ENCODE measurements around the gene PNPLA1.

Gene PNPLA1, protein sequence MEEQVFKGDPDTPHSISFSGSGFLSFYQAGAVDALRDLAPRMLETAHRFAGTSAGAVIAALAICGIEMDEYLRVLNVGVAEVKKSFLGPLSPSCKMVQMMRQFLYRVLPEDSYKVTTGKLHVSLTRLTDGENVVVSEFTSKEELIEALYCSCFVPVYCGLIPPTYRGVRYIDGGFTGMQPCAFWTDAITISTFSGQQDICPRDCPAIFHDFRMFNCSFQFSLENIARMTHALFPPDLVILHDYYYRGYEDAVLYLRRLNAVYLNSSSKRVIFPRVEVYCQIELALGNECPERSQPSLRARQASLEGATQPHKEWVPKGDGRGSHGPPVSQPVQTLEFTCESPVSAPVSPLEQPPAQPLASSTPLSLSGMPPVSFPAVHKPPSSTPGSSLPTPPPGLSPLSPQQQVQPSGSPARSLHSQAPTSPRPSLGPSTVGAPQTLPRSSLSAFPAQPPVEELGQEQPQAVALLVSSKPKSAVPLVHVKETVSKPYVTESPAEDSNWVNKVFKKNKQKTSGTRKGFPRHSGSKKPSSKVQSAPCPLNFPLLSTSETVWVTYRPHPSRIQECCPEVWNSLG

DNA sequence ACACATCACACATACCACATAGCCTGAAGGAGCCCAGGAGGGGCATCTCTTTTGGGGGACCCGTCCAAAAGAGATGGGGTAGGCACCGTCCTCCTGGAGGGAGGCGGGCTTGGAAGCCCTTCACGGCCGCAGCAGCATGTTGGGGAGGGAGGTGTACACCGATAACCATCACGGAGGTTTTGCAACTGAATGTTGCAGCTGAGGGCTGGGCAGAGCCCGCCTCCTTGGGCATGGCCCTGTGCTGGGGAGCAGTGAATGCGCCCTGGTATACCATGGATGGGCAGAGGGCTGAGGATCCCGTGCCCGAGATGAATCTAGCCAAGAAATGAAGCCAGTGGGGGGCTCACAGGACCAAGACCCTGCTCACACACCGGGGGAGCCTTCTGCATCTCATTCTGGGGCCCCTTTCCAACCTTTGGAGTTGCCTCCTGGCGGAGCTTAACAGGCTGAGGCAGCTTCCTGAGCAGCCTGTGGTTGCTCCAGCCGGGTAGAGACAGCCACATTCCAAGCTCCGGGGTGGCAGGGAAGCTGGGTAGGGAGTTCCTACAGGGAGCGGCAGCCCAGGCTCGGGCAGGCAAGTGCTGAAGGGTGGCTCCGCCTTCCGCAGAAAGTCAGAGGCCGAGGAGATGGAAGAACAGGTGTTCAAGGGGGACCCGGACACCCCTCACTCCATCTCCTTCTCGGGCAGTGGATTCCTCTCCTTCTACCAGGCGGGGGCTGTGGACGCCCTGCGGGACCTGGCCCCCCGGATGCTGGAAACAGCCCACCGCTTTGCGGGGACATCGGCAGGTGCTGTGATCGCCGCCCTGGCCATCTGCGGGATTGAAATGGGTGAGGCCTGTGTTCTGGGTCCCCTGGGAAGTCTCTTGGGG, at the start of gene PNPLA1:
Gene PNPLA1 (plus strand): TSS at position 227 of the 872 bp plus-strand sequence. CDS start 400 bp downstream, at position 627.
- TF ChIP-seq, protein P1, sequence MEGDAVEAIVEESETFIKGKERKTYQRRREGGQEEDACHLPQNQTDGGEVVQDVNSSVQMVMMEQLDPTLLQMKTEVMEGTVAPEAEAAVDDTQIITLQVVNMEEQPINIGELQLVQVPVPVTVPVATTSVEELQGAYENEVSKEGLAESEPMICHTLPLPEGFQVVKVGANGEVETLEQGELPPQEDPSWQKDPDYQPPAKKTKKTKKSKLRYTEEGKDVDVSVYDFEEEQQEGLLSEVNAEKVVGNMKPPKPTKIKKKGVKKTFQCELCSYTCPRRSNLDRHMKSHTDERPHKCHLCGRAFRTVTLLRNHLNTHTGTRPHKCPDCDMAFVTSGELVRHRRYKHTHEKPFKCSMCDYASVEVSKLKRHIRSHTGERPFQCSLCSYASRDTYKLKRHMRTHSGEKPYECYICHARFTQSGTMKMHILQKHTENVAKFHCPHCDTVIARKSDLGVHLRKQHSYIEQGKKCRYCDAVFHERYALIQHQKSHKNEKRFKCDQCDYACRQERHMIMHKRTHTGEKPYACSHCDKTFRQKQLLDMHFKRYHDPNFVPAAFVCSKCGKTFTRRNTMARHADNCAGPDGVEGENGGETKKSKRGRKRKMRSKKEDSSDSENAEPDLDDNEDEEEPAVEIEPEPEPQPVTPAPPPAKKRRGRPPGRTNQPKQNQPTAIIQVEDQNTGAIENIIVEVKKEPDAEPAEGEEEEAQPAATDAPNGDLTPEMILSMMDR (conservative IDR thresholded peaks at IDR 0.05; ENCODE audit: low read depth, low read length): no peak
- no peaks in the 10 kb centered on the region for H3K79me2 ChIP-seq (ENCODE audit: insufficient read depth, low read depth)
- H3K4me3 ChIP-seq (IDR thresholded peaks at IDR 0.05; ENCODE audit: insufficient read depth, low read depth, low read length): no peak within 1 kb of the TSS
- H3K36me3 ChIP-seq (ENCODE audit: insufficient read depth): no peaks in the 10 kb centered on the region
- no peak within 1 kb of the TSS for H3K9ac ChIP-seq
- H4K20me1 ChIP-seq (ENCODE audit: insufficient read depth): no peaks in the 10 kb centered on the region
- no peak within 1 kb of the TSS for H3K27ac ChIP-seq
- no peaks in the 10 kb centered on the region for H3K27me3 ChIP-seq (ENCODE audit: insufficient read depth, low read depth)
- no peaks in the 10 kb centered on the region for H3K4me1 ChIP-seq (ENCODE audit: low read depth, poor library complexity, severe bottlenecking)
- H3K4me2 ChIP-seq: no peak within 1 kb of the TSS
- no peak within 1 kb of the TSS for H2AFZ ChIP-seq (ENCODE audit: low read depth)

DNA sequence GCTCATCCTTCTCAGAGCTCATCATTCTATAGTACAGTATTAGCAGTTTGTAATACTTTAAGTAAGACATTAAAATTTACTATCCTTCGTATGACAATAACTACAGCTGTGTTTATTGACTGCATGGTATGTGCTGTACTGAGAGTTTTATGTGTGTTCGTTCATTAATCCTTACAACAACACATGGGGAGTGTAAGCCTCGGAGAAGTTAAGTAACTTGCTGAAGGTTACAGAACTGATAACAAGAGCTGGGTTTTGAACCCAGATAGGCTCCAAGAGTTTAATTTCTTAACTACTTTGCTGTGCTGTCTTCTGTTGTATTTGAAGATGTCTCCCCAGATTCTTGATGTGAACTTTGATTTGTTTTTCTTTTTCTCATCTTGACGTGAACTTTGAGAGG, 49.6 kb upstream of the PNPLA1 start:
- no peaks in the 10 kb centered on the region for H3K27me3 ChIP-seq (ENCODE audit: insufficient read depth, low read depth)
- no peaks in the 10 kb centered on the region for H3K36me3 ChIP-seq (ENCODE audit: insufficient read depth)

GRCh38 chr6:36221674-36222073, 48.2 kb upstream of the PNPLA1 start:
- H3K36me3 ChIP-seq (ENCODE audit: insufficient read depth): no peaks in the 10 kb centered on the region

More for the DNA sequence above, 49.6 kb upstream of the PNPLA1 start:
- Histone ChIP-seq H3K79me2 (ENCODE audit: insufficient read depth, low read depth) (no peaks in the 10 kb centered on the region), H3K9ac (no peak overlapping the region), H2AFZ (ENCODE audit: low read depth) (no peak overlapping the region), H3K4me1 (ENCODE audit: low read depth, poor library complexity, severe bottlenecking) (no peaks in the 10 kb centered on the region), H3K27ac (no peak overlapping the region), H3K4me3 (IDR thresholded peaks at IDR 0.05; ENCODE audit: insufficient read depth, low read depth, low read length) (no peak overlapping the region), H4K20me1 (ENCODE audit: insufficient read depth) (no peaks in the 10 kb centered on the region), H3K4me2 (no peak overlapping the region)
- TF ChIP-seq, protein P1 (conservative IDR thresholded peaks at IDR 0.05; ENCODE audit: low read depth, low read length): no peak

DNA sequence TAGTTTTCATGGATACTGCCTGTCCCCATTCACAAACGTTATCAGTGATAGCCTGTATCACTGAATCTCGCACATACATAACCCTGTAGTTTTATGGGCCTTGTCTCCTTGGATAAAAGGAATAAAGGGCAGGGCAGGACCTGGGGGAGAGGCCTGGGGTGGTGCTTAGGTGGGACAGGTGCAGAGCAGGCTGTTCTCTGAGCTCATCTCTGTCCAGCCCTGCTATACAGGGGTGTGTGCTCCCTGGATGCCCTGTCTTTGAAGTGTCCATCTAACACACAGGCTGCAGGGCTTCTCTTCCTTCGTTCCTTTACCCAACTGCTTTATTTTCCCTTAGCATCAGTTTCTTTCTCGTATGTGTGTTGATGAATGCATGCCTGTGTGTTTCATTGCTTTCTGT, 46.9 kb upstream of the PNPLA1 start:
- Histone ChIP-seq H3K4me3 (IDR thresholded peaks at IDR 0.05; ENCODE audit: insufficient read depth, low read depth, low read length) (no peak overlapping the region), H3K4me1 (ENCODE audit: low read depth, poor library complexity, severe bottlenecking) (peaks cover 4% of the 10 kb centered on the region), H4K20me1 (ENCODE audit: insufficient read depth) (no peaks in the 10 kb centered on the region), H3K79me2 (ENCODE audit: insufficient read depth, low read depth) (no peaks in the 10 kb centered on the region), H3K4me2 (no peak overlapping the region), H3K27me3 (ENCODE audit: insufficient read depth, low read depth) (no peaks in the 10 kb centered on the region), H3K36me3 (ENCODE audit: insufficient read depth) (no peaks in the 10 kb centered on the region), H3K27ac (no peak overlapping the region), H3K9ac (no peak overlapping the region), H2AFZ (ENCODE audit: low read depth) (no peak overlapping the region)
- TF ChIP-seq, protein P1 (conservative IDR thresholded peaks at IDR 0.05; ENCODE audit: low read depth, low read length): no peak

More at GRCh38 chr6:36221674-36222073, 48.2 kb upstream of the PNPLA1 start:
- H3K27ac ChIP-seq: no peak overlapping the region
- H3K9ac ChIP-seq: no peak overlapping the region
- TF ChIP-seq, protein P1 (conservative IDR thresholded peaks at IDR 0.05; ENCODE audit: low read depth, low read length): no peak
- H2AFZ ChIP-seq (ENCODE audit: low read depth): no peak overlapping the region
- no peaks in the 10 kb centered on the region for H3K79me2 ChIP-seq (ENCODE audit: insufficient read depth, low read depth)
- no peaks in the 10 kb centered on the region for H4K20me1 ChIP-seq (ENCODE audit: insufficient read depth)
- H3K4me3 ChIP-seq (IDR thresholded peaks at IDR 0.05; ENCODE audit: insufficient read depth, low read depth, low read length): no peak overlapping the region
- no peaks in the 10 kb centered on the region for H3K27me3 ChIP-seq (ENCODE audit: insufficient read depth, low read depth)
- no peak overlapping the region for H3K4me2 ChIP-seq
- H3K4me1 ChIP-seq (ENCODE audit: low read depth, poor library complexity, severe bottlenecking): no peaks in the 10 kb centered on the region
